IMR-90 (cell line): Measurements from ENCODE around the gene ZNHIT6. TPM values are rescaled to one million over a fixed set of nuclear protein-coding genes. Genes with fewer than 3 reads are reported as not detected.

Source experiments
- ATAC-seq: fragments of 200-7000 bp; cut with Tn5 transposase; 2 replicates; pipeline ENCODE4 v1.9.1; 2020; ENCODE audit warnings: low read depth, mild to moderate bottlenecking, moderate library complexity
- BruUV-seq: library from RNA; stranded (reverse); fragments of 400-500 nt; replicated peaks from 2 replicates; lab custom pipeline; 2021; lab: Mats Ljungman, UMichigan
- CTCF ChIA-PET: fragments of 300-600 bp; formaldehyde crosslinking; extraction: SDS; loops from one replicate; lab custom pipeline; 2021; ENCODE audit warnings: antibody characterized with exemption; lab: Yijun Ruan, JAX
- POLR2A ChIA-PET: fragments of 300-600 bp; sonication (Branson Sonifier 250); formaldehyde crosslinking; loops from one replicate; lab custom pipeline; 2022; ENCODE audit warnings: antibody characterized with exemption; ENCODE audit not compliant: unreplicated experiment; lab: Charles Lee
- DNase-seq: peaks from one replicate; pipeline ENCODE4 v3.0.0; 2013
- H2AFZ ChIP-seq: replicated peaks from 2 replicates; pipeline ENCODE3; 2013; ENCODE audit warnings: low read length, mild to moderate bottlenecking; ENCODE audit not compliant: poor library complexity
- H2AK5ac ChIP-seq: 2 replicates; pipeline ENCODE4 v1.6.1; 2013; ENCODE audit warnings: low read depth, low read length, inconsistent platforms
- H2AK9ac ChIP-seq: replicated peaks from 2 replicates; pipeline ENCODE3; 2013; ENCODE audit warnings: mild to moderate bottlenecking, low read depth, low read length, moderate library complexity; ENCODE audit not compliant: poor library complexity
- H2BK120ac ChIP-seq: 2 replicates; pipeline ENCODE4 v1.6.1; 2013; ENCODE audit warnings: low read depth, low read length, inconsistent platforms
- H2BK15ac ChIP-seq: 3 replicates; pipeline ENCODE4 v1.6.1; 2013; ENCODE audit warnings: low read depth, low read length, inconsistent platforms
- H2BK20ac ChIP-seq: 2 replicates; pipeline ENCODE4 v1.6.1; 2013; ENCODE audit warnings: low read depth, mild to moderate bottlenecking, inconsistent platforms, low read length, moderate library complexity
- H2BK5ac ChIP-seq: 2 replicates; pipeline ENCODE4 v1.6.1; 2013; ENCODE audit warnings: mild to moderate bottlenecking, low read depth, low read length, inconsistent platforms; ENCODE audit not compliant: poor library complexity, severe bottlenecking
- H3K14ac ChIP-seq: replicated peaks from 2 replicates; pipeline ENCODE4 v1.6.1; 2013; ENCODE audit warnings: low read depth, low read length, inconsistent platforms
- H3K18ac ChIP-seq: 2 replicates; pipeline ENCODE4 v1.6.1; 2013; ENCODE audit warnings: low read depth, low read length, control low read depth
- H3K23ac ChIP-seq: 2 replicates; pipeline ENCODE4 v1.6.1; 2013; ENCODE audit warnings: low read depth, low read length, inconsistent platforms
- H3K27ac ChIP-seq: 2 replicates; pipeline ENCODE4 v1.5.1; 2013; ENCODE audit warnings: mild to moderate bottlenecking, control low read depth, low read length; ENCODE audit not compliant: insufficient read depth
- H3K27me3 ChIP-seq: 2 replicates; pipeline ENCODE4 v1.6.1; 2013; ENCODE audit warnings: low read length; ENCODE audit not compliant: control insufficient read depth, insufficient read depth
- H3K36me3 ChIP-seq: 2 replicates; pipeline ENCODE4 v1.6.1; 2013; ENCODE audit warnings: low read length, mixed read lengths; ENCODE audit not compliant: control insufficient read depth, insufficient read depth
- H3K4ac ChIP-seq: 2 replicates; pipeline ENCODE4 v1.6.1; 2013; ENCODE audit warnings: low read depth, low read length, inconsistent platforms
- H3K4me1 ChIP-seq: 2 replicates; pipeline ENCODE4 v1.6.1; 2013; ENCODE audit warnings: low read length, mixed read lengths; ENCODE audit not compliant: control insufficient read depth, insufficient read depth
- H3K4me2 ChIP-seq: 2 replicates; pipeline ENCODE4 v1.6.1; 2013; ENCODE audit warnings: low read depth, mild to moderate bottlenecking, control low read depth, low read length, moderate library complexity
- H3K4me3 ChIP-seq: 2 replicates; pipeline ENCODE4 v1.5.1; 2013; ENCODE audit warnings: low read depth, mild to moderate bottlenecking, control low read depth, low read length, moderate library complexity; ENCODE audit not compliant: insufficient read depth
- H3K56ac ChIP-seq: 2 replicates; pipeline ENCODE4 v1.6.1; 2013; ENCODE audit warnings: low read length, inconsistent platforms; ENCODE audit not compliant: insufficient read depth; ENCODE audit errors: extremely low read depth
- H3K79me1 ChIP-seq, 2 experiments: 2 replicates each; pipeline ENCODE4 v1.6.1; 2013; ENCODE audit warnings: low read length in 2 of 2, inconsistent platforms in 1 of 2, low read depth in 1 of 2
- H3K9ac ChIP-seq: 2 replicates; pipeline ENCODE4 v1.6.1; 2013; ENCODE audit warnings: low read depth, low read length, control low read depth
- H3K9me1 ChIP-seq: 2 replicates; pipeline ENCODE4 v1.6.1; 2013; ENCODE audit warnings: low read length, inconsistent platforms; ENCODE audit not compliant: insufficient read depth
- H3K9me3 ChIP-seq: 2 replicates; pipeline ENCODE4 v1.6.1; 2013; ENCODE audit warnings: low read length; ENCODE audit not compliant: control insufficient read depth, insufficient read depth
- H4K20me1 ChIP-seq: 2 replicates; pipeline ENCODE4 v1.6.1; 2013; ENCODE audit warnings: low read length, inconsistent platforms; ENCODE audit not compliant: insufficient read depth
- H4K5ac ChIP-seq: 2 replicates; pipeline ENCODE4 v1.6.1; 2013; ENCODE audit warnings: mild to moderate bottlenecking, low read depth, low read length, control low read depth
- H4K8ac ChIP-seq, 2 experiments: 2 replicates each; pipeline ENCODE4 v1.6.1; 2013; ENCODE audit warnings: low read depth in 2 of 2, low read length in 2 of 2, control low read depth in 1 of 2, inconsistent platforms in 1 of 2
- H4K91ac ChIP-seq: 2 replicates; pipeline ENCODE4 v1.6.1; 2013; ENCODE audit warnings: low read depth, low read length, inconsistent platforms; ENCODE audit not compliant: insufficient read depth
- BHLHE40 ChIP-seq: fragments of 150-350 bp; IDR thresholded peaks from 2 replicates; pipeline ENCODE4 v1.6.1; 2016; ENCODE audit warnings: mild to moderate bottlenecking, low read depth, low read length
- CEBPB ChIP-seq: IDR thresholded peaks from 2 replicates; pipeline ENCODE4 v1.6.1; 2012; ENCODE audit warnings: low read depth, low read length, improper control_type of control experiment
- CHD1 ChIP-seq: IDR thresholded peaks from 2 replicates; pipeline ENCODE4 v1.6.1; 2012; ENCODE audit warnings: low read depth, low read length, improper control_type of control experiment
- CTCF ChIP-seq: conservative IDR thresholded peaks from 2 replicates; pipeline ENCODE4 v1.5.1; 2012; ENCODE audit warnings: mild to moderate bottlenecking, low read depth, low read length, improper control_type of control experiment
- ELK1 ChIP-seq: fragments of 150-350 bp; IDR thresholded peaks from 2 replicates; pipeline ENCODE4 v1.6.1; 2016; ENCODE audit warnings: low read depth, mild to moderate bottlenecking, low read length, moderate library complexity, borderline replicate concordance
- FOS ChIP-seq: fragments of 150-350 bp; IDR thresholded peaks from 2 replicates; pipeline ENCODE4 v1.6.1; 2016; ENCODE audit warnings: low read depth, low read length
- MAFK ChIP-seq: IDR thresholded peaks from 2 replicates; pipeline ENCODE4 v1.6.1; 2012; ENCODE audit warnings: low read depth, low read length, improper control_type of control experiment
- MAZ ChIP-seq: IDR thresholded peaks from 2 replicates; pipeline ENCODE4 v1.6.1; 2012; ENCODE audit warnings: low read depth, mild to moderate bottlenecking, low read length, improper control_type of control experiment, moderate library complexity, borderline replicate concordance
- MXI1 ChIP-seq: IDR thresholded peaks from 2 replicates; pipeline ENCODE4 v1.6.1; 2012; ENCODE audit warnings: low read depth, mild to moderate bottlenecking, low read length, moderate library complexity, borderline replicate concordance
- NFE2L2 ChIP-seq: fragments of 150-350 bp; IDR thresholded peaks from 2 replicates; pipeline ENCODE4 v1.6.1; 2016; ENCODE audit warnings: low read depth, mild to moderate bottlenecking, low read length
- POLR2A ChIP-seq: IDR thresholded peaks from 2 replicates; pipeline ENCODE4 v1.6.1; 2012; ENCODE audit warnings: mild to moderate bottlenecking, low read depth, low read length
- RAD21 ChIP-seq: IDR thresholded peaks from 2 replicates; pipeline ENCODE4 v1.6.1; 2012; ENCODE audit warnings: low read length, improper control_type of control experiment
- RCOR1 ChIP-seq: IDR thresholded peaks from 2 replicates; pipeline ENCODE4 v1.6.1; 2012; ENCODE audit warnings: mild to moderate bottlenecking, low read length, improper control_type of control experiment; ENCODE audit not compliant: insufficient replicate concordance
- RFX5 ChIP-seq: IDR thresholded peaks from 2 replicates; pipeline ENCODE4 v1.8.0; 2012; ENCODE audit warnings: low read depth, mild to moderate bottlenecking, low read length, moderate library complexity
- SMC3 ChIP-seq: fragments of 150-350 bp; IDR thresholded peaks from 2 replicates; pipeline ENCODE4 v1.6.1; 2016; ENCODE audit warnings: low read depth, mild to moderate bottlenecking, antibody characterized with exemption, low read length, moderate library complexity
- USF2 ChIP-seq: fragments of 150-350 bp; IDR thresholded peaks from 2 replicates; pipeline ENCODE4 v1.6.1; 2017; ENCODE audit warnings: mild to moderate bottlenecking, antibody characterized with exemption, low read length, low read depth
- WGBS, 2 experiments: methylation state at CpG; one replicate each; pipeline versions ENCODE4 v1.1.5 to v1.1.7; 2013; ENCODE audit warnings: missing lambda C conversion rate in 2 of 2; ENCODE audit not compliant: insufficient read length in 1 of 2; ENCODE audit errors: extremely low coverage in 2 of 2; 5-methylcytosine and 5-hydroxymethylcytosine counted together
- dilution Hi-C: fragments of 300-500 bp; cut with HindIII; formaldehyde crosslinking; loops from one replicate; pipeline ENCODE4 v1.14.3; 2018; ENCODE audit warnings: low sequenced_read_pairs; ENCODE audit not compliant: unreplicated experiment
- in situ Hi-C: fragments of 300-500 bp; cut with MboI; formaldehyde crosslinking; loops from 3 replicates; pipeline ENCODE4 v1.14.3; 2019; ENCODE audit warnings: low sequenced_read_pairs, inconsistent platforms, mixed read lengths
- intact Hi-C: fragments of 100-400 bp; cut with micrococcal nuclease; formaldehyde crosslinking; loops from 2 replicates; pipeline ENCODE4 v1.10.0; 2022
- polyA plus RNA-seq, 3 experiments: library from polyadenylated mRNA; depleted of rRNA; stranded (reverse); fragments of >200 nt; gene quantifications; 2 replicates each; pipeline ENCODE4 v1.2.3, GENCODE V29; 2012; ENCODE audit warnings: low replicate concordance in 1 of 3
- total RNA-seq: library from RNA; depleted of rRNA; stranded (reverse); fragments of >200 nt; gene quantifications from 2 replicates; pipeline ENCODE4 v1.2.3, GENCODE V29; 2012

Gene ZNHIT6
- total and polyA plus RNA-seq, 2 of the 4 experiments (the other 2 are of a cell fraction) = 9.0 to 13.7 TPM

GRCh38 chr1:85689775-85690404 is 18.3 kb downstream of the ZNHIT6 start:
- no TSS peak for BruUV-seq
- ChIA-PET POLR2A (no interaction called here), CTCF (no interaction called here)
- Histone ChIP-seq H3K14ac (no peak overlapping the region), H3K36me3 (peaks cover 7% of the 10 kb centered on the region), H2BK20ac (no peak overlapping the region), H3K56ac (no peak overlapping the region), H3K18ac (0 out of 2 replicates have a peak overlapping the region, but pooled peaks have one; percentile 9), H2AK5ac (no peak overlapping the region), H3K27ac (no peak overlapping the region), H4K91ac (no peak overlapping the region), H2AFZ (no peak overlapping the region), H4K8ac (no peak overlapping the region), H2BK15ac (0 out of 3 replicates have a peak overlapping the region, but pooled peaks have one; percentile 81), H3K23ac (peak overlapping the region; percentile 5; the same call in 1 of the 2 replicates), H2BK5ac (no peak overlapping the region), H3K4me2 (no peak overlapping the region), H3K9me3 (no peaks in the 10 kb centered on the region), H3K4ac (no peak overlapping the region), H3K79me1 (peaks cover 19 to 47% of the 10 kb centered on the region in 2 experiments), H3K4me1 (no peaks in the 10 kb centered on the region; the same call in 1 of the 2 replicates), H4K20me1 (no peaks in the 10 kb centered on the region), H3K9ac (no peak overlapping the region), H3K27me3 (no peaks in the 10 kb centered on the region), H3K9me1 (no peaks in the 10 kb centered on the region), H2BK120ac (no peak overlapping the region), H2AK9ac (no peak overlapping the region), H3K4me3 (no peak overlapping the region), H4K5ac (peak overlapping the region; percentile 75)
- in situ Hi-C loops = loop anchor here (5.0 kb wide), 1 partner anchor 78 kb away; no protein-coding TSS in a partner anchor
- intact Hi-C loops = no loop called here
- TF ChIP-seq ELK1 (no peak), USF2 (no peak), CTCF (no peak), RAD21 (no peak), RFX5 (no peak), RCOR1 (no peak), FOS (no peak), MXI1 (no peak), POLR2A (no peak), CEBPB (no peak), NFE2L2 (no peak), CHD1 (no peak), BHLHE40 (no peak), MAFK (no peak), MAZ (no peak), SMC3 (no peak)
- ATAC-seq (no peak), DNase-seq (no peak)
- WGBS, 2 experiments = no CpG with 5 or more reads among the region's 4 CpGs
- dilution Hi-C loops = no loop called here
